Measurements from ENCODE around the gene HELZ. TPM values are rescaled to one million over a fixed set of nuclear protein-coding genes. Genes with fewer than 3 reads are reported as not detected.

The HELZ gene
- total and polyA plus RNA-seq, 2 of the 8 experiments (the other 6 are each of a cell fraction or from before 2014, with no cell fraction given) = 10.0 to 48.7 TPM

DNA sequence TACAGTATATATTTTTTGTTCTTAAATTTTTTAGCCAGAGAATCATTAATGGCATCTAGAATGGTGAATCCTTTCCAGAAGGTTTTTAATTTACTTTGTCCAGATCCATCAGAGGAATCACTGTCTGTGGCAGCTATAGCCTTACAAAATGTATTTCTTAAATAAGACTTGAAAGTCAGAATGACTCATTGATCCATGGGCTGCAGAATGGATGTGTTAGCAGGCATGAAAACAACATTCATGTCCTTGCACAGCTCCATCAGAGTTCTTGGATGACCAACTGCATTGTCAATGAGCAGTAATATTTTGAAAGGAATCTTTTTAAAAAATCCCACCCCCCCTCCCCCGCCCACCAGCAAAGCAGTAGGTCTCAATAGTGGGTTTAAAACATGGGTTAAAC is 149.2 kb downstream of the HELZ start:
- Histone ChIP-seq H2BK15ac (ENCODE audit: low read length) (no peak overlapping the region), H4K91ac (replicated peaks; ENCODE audit: insufficient read length, low read length) (no peak overlapping the region), H3K23me2 (ENCODE audit: low read depth, low read length) (no peaks in the 10 kb centered on the region), H3K4ac (replicated peaks; ENCODE audit: insufficient read length, low read depth, low read length) (no peak overlapping the region), H4K5ac (ENCODE audit: insufficient read length, low read depth, low read length) (no peak overlapping the region), H3K14ac (ENCODE audit: insufficient read length) (no peak overlapping the region), H3K79me2 (ENCODE audit: control insufficient read depth in 1 of 2, insufficient read depth in 2 of 2, low read length in 2 of 2) (no peaks in the 10 kb centered on the region), H3K9me3 (ENCODE audit: insufficient read depth in 2 of 2, low read depth in 1 of 2, low read length in 1 of 2) (no peaks in the 10 kb centered on the region), H3K27ac (ENCODE audit: low read depth, low read length) (no peak overlapping the region), H3K56ac (replicated peaks; ENCODE audit: insufficient read length, low read depth, low read length) (no peak overlapping the region), H3K4me3 (ENCODE audit: extremely low read depth in 1 of 4, insufficient read depth in 2 of 4, low read depth in 3 of 4, low read length in 4 of 4) (no peak overlapping the region), H2BK20ac (ENCODE audit: low read length) (no peak overlapping the region), H2AFZ (ENCODE audit: low read length) (no peak overlapping the region), H3K27me3 (replicated peaks in 1 of 4; ENCODE audit: control insufficient read depth in 3 of 4, extremely low read depth in 1 of 4, insufficient read depth in 3 of 4, low read length in 3 of 4) (no peaks in the 10 kb centered on the region), H2BK120ac (replicated peaks; ENCODE audit: low read depth, low read length) (no peak overlapping the region), H4K8ac (ENCODE audit: extremely low read depth, insufficient read depth, low read length) (no peak overlapping the region), H4K20me1 (replicated peaks in 1 of 2; ENCODE audit: control insufficient read depth in 1 of 2, insufficient read depth in 2 of 2, low read length in 2 of 2) (peaks cover 0 to 1% of the 10 kb centered on the region in 2 experiments), H3K9ac (replicated peaks in 1 of 4; ENCODE audit: extremely low read depth in 1 of 4, low read depth in 3 of 4, low read length in 3 of 4) (no peak overlapping the region), H2BK12ac (ENCODE audit: low read depth, low read length) (no peak overlapping the region), H3K4me2 (ENCODE audit: insufficient read depth in 1 of 2, low read depth in 2 of 2, low read length in 2 of 2) (no peak overlapping the region), H3K4me1 (replicated peaks in 1 of 4; ENCODE audit: control insufficient read depth in 3 of 4, insufficient read depth in 4 of 4, low read length in 3 of 4) (no peaks in the 10 kb centered on the region), H3K18ac (ENCODE audit: extremely low read depth, low read length) (no peak overlapping the region), H3K36me3 (ENCODE audit: control insufficient read depth in 2 of 4, insufficient read depth in 4 of 4, low read length in 3 of 4) (no peaks in the 10 kb centered on the region), H2AK5ac (ENCODE audit: low read depth, low read length) (no peak overlapping the region), H2BK5ac (ENCODE audit: low read depth, low read length) (no peak overlapping the region), H3K79me1 (ENCODE audit: low read depth, low read length) (no peaks in the 10 kb centered on the region), H3K23ac (ENCODE audit: insufficient read length) (no peak overlapping the region)
- POLR2A ChIA-PET (ENCODE audit: partially characterized antibody) = no interaction called here
- DNase-seq (ENCODE audit: low read depth in 1 of 2, low spot score in 2 of 2) = no peak
- CTCF ChIA-PET (ENCODE audit: partially characterized antibody) = no interaction called here
- no peak for FAIRE-seq
- 82% methylated on average over 1 of the region's 1 CpG; no CpG with 5 or more reads in 1 of the 2 experiments for WGBS, 2 experiments (ENCODE audit: extremely low coverage in 1 of 2, insufficient coverage in 1 of 2, insufficient read length in 1 of 2, insufficient replicate concordance in 2 of 2, low coverage in 1 of 2, low lambda C conversion rate in 2 of 2, missing lambda C conversion rate in 1 of 2)
- TF ChIP-seq, protein P1, sequence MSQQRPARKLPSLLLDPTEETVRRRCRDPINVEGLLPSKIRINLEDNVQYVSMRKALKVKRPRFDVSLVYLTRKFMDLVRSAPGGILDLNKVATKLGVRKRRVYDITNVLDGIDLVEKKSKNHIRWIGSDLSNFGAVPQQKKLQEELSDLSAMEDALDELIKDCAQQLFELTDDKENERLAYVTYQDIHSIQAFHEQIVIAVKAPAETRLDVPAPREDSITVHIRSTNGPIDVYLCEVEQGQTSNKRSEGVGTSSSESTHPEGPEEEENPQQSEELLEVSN (IDR thresholded peaks at IDR 0.05) = no peak
- TF ChIP-seq MAFK (IDR thresholded peaks at IDR 0.05; ENCODE audit: low read depth, low read length) (no peak), CREB1 (IDR thresholded peaks at IDR 0.05) (no peak), BACH1 (IDR thresholded peaks at IDR 0.05; ENCODE audit: low read length) (no peak), HDAC6 (IDR thresholded peaks at IDR 0.05; ENCODE audit: low read depth, low read length) (no peak), EZH2 (IDR thresholded peaks at IDR 0.05; ENCODE audit: low read depth, low read length, severe bottlenecking) (no peak), ASH2L (IDR thresholded peaks at IDR 0.05; ENCODE audit: low read length) (no peak), TBP (IDR thresholded peaks at IDR 0.05; ENCODE audit: low read depth, low read length) (no peak), BRCA1 (IDR thresholded peaks at IDR 0.05; ENCODE audit: low read depth, low read length) (no peak), KDM1A (IDR thresholded peaks at IDR 0.05; ENCODE audit: borderline replicate concordance, low read length) (no peak), RNF2 (IDR thresholded peaks at IDR 0.05; ENCODE audit: borderline replicate concordance, low read depth, low read length, missing control alignments, poor library complexity, severe bottlenecking) (no peak), ZNF274 (IDR thresholded peaks at IDR 0.05; ENCODE audit: borderline replicate concordance, extremely low read depth, low read length) (no peak)
- TF ChIP-seq, protein P2, sequence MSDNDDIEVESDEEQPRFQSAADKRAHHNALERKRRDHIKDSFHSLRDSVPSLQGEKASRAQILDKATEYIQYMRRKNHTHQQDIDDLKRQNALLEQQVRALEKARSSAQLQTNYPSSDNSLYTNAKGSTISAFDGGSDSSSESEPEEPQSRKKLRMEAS (IDR thresholded peaks at IDR 0.05) = no peak
